ENCODE data around the gene ASIC4. TPM values are rescaled to one million over a fixed set of nuclear protein-coding genes. Genes with fewer than 3 reads are reported as not detected.

Gene ASIC4
- total RNA-seq, 1 experiment from 2014 or later, result not detected

- no peak for DNase-seq (ENCODE audit: low read depth)
Observed at GRCh38 chr2:219514836-219515235, 554 bp downstream of the ASIC4 start.

DNA sequence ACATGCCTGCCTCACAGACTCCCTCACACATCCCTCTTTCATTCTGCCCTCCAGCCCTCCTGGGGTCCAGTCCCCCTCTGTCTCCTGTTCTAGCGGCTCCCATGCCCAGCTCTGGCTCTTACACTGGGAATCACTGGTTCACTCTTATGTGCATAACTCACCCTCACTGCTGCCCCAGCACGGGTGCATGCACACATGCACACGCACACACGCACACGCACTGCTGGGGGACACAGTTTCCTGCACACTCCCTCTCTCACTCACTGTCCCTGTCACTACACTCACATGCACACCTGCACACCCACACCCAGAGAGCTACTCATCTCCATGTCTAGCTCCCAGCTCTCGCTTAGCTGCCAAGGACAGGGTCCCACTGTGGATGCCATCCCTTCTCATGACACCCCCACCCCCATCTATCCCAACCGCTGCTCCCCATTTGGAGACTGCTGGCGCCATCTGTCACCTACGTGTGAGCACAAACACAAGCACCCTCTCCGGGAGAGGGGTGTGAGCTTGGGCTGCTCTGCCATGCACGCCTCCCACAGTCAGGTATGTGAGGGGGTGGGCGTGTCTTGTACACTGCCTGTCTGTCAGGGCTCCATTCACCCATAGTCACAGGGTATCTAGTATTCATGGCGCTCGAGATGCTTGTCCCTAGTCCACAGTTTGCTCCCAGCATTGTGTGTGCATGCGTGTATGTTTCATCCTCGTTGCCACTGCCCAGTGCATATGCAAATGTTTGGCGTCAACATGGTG is 1.8 kb downstream of the ASIC4 start:
- DNase-seq (ENCODE audit: low read depth), result no peak

- no peak for DNase-seq (ENCODE audit: low read depth)
Observed at GRCh38 chr2:219516888-219517287, 2.6 kb downstream of the ASIC4 start.

DNA sequence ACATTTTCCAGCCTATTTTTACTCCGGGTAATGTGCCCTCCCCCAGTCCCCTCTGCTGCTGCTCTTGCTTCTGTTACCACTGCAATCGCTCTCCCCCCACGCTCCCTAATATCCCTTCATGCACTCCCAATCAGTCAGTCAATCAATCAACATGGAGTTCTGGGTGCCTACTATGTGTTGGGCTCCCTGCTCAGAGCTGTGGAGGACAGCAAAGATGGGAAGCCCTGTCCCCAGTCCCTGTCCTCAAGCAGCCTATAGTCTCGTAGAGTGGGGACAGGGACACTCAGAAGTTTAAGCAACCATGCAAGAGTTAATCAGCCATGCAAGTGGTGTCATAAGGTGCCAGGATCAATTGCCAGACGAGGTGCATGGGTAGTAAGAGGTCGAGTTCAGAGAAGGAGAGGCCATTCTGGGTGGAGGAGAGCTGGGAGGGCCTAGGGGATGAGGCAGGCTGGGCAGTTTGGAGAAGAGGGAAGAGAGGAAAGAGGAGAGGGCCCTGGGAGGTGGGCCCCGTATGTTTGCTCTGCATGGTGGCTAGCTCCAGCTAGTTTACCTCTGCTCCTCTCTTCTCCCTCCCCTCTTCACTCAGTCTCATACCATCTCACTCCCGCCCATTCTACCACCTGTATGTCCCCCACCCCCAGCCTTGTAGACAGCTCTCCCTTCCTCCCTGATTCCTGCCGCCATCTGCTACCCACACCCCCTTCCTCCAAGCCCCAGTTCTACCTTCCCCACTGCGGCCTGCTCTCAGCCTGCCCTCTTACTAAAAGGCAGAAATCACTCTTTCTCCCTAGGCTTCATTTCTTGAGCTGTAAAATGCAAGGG is 3.9 kb downstream of the ASIC4 start:
- no peak for DNase-seq (ENCODE audit: low read depth)

- DNase-seq (ENCODE audit: low read depth), result no peak
Observed at GRCh38 chr2:219519526-219519916, 5.2 kb downstream of the ASIC4 start.

- DNase-seq (ENCODE audit: low read depth), result no peak
Observed at GRCh38 chr2:219520079-219520478, 5.8 kb downstream of the ASIC4 start.

DNA sequence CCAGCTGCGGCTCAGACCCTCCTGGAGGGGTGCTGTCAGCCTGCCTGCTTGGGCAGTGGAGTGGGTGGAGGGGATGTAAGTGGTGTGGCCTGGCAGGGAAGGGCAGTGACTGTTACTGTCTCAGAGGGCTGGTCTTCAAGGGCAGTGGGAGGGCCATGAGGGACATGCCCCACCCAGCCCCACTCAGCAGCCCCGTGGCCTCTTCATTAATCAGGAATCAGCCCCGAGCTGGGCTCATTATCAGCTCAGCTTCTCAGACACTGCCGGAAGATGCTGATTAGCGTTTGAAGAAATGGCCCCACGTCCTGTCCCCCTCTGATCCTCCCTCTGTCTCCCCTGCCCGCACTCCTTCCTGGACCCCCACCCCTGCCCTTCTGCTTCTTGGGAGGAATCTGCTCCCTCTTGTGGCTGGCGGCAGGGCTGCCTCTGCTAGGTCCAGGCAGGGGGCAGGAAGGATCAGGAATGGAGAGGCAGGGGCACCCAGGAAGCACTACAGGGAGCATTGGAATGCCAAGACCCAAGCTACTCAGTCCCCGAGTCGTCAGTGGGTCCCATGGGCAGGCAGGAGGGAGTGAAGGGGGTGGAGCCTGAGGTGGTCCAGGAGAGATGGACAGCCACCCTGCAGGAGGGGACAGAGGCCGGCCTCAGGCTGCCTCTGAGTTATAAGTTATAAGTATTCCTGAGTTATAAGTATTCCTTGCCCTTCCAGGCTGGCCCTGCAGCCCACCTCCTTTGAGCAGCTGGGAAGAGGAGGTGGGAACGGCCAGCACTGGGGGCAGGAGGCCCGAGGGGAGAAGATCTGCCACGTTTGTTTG is 7.0 kb downstream of the ASIC4 start:
- DNase-seq (ENCODE audit: low read depth), result peak; percentile 63

DNA sequence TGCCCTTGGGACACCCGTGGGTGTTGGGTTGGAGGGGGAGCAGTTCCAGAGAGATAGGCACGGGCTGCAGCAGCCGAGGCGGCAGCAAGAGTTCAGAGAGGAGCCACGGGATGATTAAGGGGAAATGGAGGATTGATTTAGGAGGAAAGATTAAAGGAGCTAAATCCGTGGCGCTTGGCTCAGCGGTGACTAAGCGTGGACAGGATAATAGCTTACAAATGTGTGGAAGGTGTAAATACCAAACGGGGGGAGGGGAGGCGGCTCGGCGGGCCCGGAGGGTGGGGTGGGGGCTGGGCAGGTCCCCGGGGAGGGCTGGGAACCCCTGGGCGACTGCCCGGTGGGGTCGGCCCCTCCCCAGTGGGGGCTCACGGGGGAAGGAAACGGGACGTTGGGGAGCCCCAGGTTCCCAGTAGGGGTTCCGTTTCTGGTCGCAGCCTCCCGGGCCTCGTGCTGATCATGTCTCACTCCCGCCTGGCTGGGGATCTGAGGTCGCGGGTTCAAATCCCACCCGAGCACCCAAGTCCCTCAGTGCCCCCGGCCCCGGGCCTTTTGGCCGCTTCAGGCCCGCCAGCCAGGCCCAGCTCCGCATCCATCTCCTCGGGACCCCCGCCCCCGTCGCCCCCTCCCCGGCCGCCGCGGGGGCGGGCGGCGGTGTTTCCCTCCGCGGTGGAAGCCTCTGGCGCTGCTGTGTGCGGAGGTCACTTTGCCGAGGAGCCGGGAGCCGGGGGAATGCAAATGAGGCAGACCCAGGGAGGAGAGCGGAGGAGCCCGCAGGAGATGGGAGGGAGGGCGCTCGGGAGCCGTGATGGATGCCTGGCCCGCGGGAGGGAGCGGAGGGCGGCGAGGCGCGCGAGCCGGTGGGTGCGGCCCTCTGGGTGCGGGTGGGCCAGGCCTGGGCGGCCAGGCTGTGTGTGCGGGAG is 8.1 kb downstream of the ASIC4 start:
- peak; percentile 70 for DNase-seq (ENCODE audit: low read depth)

DNA sequence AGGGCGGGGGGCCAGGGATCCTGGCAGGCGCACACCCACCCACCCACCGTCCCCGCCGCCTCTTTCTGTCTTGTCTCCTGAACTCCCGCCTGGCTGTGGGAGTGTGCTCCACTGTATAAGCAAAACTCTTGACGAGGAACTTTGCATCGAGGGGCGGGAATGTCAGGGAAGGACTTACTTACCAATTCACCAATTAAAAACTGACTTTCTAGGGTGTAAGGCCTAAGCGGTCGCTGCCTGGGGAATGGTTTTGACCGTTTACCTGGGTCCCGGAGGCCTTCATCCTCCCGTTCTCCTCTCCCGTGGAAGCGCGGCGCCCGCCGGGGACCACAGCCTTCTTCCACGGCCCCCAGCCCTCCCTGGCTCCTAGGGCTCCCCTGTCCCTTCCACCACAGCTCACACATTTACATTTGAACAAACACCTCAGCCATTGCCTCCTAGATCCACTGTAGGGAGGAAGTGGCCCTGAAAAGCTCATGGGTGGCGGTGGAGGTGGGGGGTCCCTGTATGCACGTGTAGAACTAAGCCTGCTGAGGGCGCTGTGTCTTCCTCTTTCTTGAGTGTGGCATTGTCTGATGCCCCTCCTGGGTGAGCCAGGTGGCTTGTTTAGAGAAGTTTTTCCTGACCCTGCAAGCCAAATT is 8.9 kb downstream of the ASIC4 start:
- DNase-seq (ENCODE audit: low read depth), result no peak

DNA sequence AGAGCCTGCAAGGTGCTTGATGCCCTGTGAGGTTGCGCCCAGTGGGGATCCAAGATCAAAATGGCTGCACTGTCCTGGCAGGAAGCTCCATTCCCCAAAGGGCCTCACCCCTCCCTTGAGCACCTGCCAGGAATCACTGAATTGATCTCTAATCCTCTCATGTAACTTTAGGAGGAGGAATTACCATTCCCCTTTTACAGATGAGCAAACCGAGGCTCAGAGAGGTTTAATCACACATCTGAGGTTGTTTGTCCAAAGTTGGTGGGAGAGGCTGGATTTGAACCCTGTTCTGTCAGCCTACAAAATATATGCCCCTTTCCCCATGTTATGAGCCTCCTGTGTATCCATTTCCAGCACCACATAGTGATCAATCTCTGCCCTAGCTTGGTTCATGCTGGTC is 10.5 kb downstream of the ASIC4 start:
- DNase-seq (ENCODE audit: low read depth), result no peak

- DNase-seq (ENCODE audit: low read depth), result no peak
Observed at GRCh38 chr2:219525533-219526232, 11.4 kb downstream of the ASIC4 start.

DNA sequence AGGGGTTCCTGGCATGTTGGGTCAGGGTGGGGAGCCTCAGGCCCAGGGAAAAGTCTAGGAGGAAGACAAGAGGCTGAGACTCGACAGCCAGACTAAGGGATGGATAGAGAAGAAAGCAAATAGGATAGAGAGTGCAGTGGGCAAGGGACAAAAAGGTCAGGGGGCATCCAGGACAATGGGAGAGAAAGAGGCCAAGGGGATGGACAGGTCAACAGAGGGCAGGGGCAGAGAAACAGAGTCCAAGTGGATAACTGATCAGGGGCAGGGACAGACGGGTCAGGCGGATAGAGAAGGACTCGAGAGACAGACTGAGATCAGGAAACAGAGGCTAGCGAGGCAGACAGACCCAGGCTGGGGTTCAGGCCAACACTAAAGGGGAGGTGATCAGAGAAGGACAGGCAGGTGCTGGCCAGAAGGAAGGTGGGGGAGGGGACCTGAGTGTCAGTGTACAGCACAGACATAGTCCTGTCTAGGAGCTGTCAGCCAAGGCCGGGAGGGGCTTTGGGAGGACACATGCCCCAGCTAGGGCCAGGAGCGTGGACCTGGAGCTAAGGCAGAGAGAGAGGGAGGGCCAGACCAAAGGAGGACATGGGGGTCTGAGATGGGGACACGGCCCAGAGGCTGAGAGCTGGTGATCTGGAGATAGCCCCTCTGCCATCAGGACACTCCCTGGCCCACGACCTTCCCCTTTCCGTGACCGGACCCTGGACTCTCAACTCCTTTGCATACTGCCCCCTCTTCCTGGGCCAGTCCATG is 12.2 kb downstream of the ASIC4 start:
- no peak for DNase-seq (ENCODE audit: low read depth)

DNA sequence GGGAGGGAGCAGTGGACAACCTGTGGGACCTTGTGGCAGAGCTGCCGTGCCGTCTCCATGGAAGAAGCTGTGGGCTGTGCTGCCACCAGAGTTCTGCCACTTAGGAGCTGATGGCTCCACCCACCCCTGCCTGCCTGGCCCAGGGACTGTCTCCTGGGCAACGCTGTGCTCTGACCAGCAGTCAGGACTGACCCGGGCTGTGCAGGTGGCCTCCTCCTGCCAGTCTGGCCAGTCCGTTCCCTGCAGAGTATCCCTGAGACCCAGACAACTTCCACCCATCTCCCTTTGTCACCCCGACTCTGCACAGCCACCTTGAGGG is 12.8 kb downstream of the ASIC4 start:
- DNase-seq (ENCODE audit: low read depth), result no peak

DNA sequence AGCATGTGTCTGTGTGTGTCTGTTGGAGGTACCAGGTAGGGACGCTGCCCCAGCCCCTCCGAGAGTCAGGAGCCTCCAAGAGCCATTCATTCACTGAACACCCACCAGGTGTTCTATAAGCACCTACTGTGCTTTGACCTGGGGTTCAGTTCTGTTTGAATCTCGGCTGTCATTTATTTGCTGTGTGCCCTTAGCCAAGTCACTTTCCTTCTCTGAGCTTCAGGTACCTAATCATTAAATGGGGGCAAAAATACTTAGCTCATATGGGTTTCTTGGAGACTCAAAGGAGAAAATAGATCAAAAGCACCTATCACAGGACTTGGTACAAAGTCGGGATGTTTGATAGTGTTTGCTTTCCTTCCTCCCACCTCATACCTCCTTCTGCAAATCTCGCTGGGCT is 13.2 kb downstream of the ASIC4 start:
- DNase-seq (ENCODE audit: low read depth), result no peak

GRCh38 chr2:219530048-219530963 is 16.0 kb downstream of the ASIC4 start:
- DNase-seq (ENCODE audit: low read depth), result peak; percentile 71

- no peak for DNase-seq (ENCODE audit: low read depth)
Observed at GRCh38 chr2:219531639-219532377, 17.5 kb downstream of the ASIC4 start.

GRCh38 chr2:219532378-219532649 is 18.0 kb downstream of the ASIC4 start:
- DNase-seq (ENCODE audit: low read depth), result no peak

All from HT1080 (cell line).